ENCODE data around the gene ZNF292.
A peak's percentile ranks its signal among the peaks of the same experiment; 100 is the strongest.

DNA sequence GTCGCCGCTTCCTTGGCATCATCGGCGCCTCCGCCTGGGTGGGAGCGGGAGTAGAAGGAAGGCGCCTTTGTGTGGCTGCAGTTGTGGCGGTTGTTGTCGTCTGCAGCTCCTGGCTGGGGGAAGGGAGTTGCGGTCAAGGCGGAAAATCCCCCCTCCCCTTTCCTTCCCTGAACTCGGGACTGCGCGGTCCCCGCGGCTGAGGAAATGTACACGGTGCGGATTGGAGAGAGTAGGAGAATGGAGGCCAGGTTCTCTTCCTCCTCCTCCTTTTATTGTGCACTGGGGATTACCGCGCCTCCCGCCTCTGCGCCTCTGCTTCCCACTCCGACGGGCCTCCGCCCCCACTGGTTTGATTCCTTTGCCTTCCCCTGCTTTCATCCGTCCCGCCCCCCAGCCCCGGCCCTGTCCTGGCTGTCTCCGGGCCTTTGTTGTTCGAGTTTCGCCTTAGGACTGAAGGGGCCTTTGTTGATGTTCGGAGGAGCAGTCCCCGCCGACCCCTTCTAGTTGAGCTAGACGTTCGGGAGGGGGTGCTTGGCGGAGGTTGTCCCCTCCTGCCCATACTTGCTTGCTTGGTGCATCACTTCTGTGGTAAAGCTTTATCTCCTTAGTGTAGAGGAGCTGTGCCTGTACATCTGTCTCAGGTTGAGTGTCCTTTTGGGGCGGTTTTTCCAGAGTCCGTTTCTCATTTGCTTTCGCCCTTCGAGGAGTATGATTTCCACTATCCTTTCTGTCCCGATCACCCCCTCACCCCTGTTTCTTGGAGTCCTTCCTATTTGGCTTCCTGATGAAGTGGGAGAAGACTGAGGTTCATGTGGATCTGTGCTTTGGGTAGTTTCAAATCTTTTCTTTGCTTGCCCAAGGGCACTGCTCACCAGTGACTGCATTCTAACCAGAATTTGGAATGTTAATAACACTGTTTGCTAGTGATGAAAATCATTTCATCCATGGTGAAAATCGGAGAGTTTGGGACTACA is 764 bp downstream of the ZNF292 start:
- TF ChIP-seq POLR2AphosphoS5 (IDR thresholded peaks at IDR 0.05; ENCODE audit: low read depth, low read length) (no peak), TAF1 (IDR thresholded peaks at IDR 0.05; ENCODE audit: borderline replicate concordance, insufficient read depth, low read length) (0 out of 2 replicates have a peak, but pooled peaks have one; percentile 3)
- TF ChIP-seq, protein P1, sequence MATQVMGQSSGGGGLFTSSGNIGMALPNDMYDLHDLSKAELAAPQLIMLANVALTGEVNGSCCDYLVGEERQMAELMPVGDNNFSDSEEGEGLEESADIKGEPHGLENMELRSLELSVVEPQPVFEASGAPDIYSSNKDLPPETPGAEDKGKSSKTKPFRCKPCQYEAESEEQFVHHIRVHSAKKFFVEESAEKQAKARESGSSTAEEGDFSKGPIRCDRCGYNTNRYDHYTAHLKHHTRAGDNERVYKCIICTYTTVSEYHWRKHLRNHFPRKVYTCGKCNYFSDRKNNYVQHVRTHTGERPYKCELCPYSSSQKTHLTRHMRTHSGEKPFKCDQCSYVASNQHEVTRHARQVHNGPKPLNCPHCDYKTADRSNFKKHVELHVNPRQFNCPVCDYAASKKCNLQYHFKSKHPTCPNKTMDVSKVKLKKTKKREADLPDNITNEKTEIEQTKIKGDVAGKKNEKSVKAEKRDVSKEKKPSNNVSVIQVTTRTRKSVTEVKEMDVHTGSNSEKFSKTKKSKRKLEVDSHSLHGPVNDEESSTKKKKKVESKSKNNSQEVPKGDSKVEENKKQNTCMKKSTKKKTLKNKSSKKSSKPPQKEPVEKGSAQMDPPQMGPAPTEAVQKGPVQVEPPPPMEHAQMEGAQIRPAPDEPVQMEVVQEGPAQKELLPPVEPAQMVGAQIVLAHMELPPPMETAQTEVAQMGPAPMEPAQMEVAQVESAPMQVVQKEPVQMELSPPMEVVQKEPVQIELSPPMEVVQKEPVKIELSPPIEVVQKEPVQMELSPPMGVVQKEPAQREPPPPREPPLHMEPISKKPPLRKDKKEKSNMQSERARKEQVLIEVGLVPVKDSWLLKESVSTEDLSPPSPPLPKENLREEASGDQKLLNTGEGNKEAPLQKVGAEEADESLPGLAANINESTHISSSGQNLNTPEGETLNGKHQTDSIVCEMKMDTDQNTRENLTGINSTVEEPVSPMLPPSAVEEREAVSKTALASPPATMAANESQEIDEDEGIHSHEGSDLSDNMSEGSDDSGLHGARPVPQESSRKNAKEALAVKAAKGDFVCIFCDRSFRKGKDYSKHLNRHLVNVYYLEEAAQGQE (IDR thresholded peaks at IDR 0.05; ENCODE audit: insufficient read depth in 1 of 2, low read depth in 2 of 2, low read length in 2 of 2) = no peak
